ENCODE results near the gene UBALD2. TPM values are rescaled to one million over a fixed set of nuclear protein-coding genes. Genes with fewer than 3 reads are reported as not detected.
A peak's percentile ranks its signal among the peaks of the same experiment; 100 is the strongest.
"Not testable (repeated sequence)": the region's sequence is repeated elsewhere in the genome, so short reads cannot be mapped to it uniquely, and the experiment has no call there.

Gene UBALD2
- total RNA-seq, 2 experiments from 2014 or later, result 86.4 to 238 TPM

GRCh38 chr17:76266244-76266938, 1.2 kb downstream of the UBALD2 start:
- Histone ChIP-seq H3K79me2 (ENCODE audit: insufficient read depth, low read depth, low read length) (peaks cover 44% of the 10 kb centered on the region), H3K9me2 (ENCODE audit: insufficient read depth, low read length) (no peaks in the 10 kb centered on the region), H4K20me1 (ENCODE audit: insufficient read depth, low read length) (no peaks in the 10 kb centered on the region), H3K36me3 (ENCODE audit: insufficient read depth, low read length) (peaks cover 26% of the 10 kb centered on the region), H3K9me3 (ENCODE audit: low read length) (no peaks in the 10 kb centered on the region), H3K4me2 (ENCODE audit: low read length) (peak overlapping the region; percentile 87), H3K27ac (ENCODE audit: low read depth, low read length, poor library complexity, severe bottlenecking) (peak overlapping the region; percentile 85), H2AFZ (ENCODE audit: low read length) (no peak overlapping the region), H3K4me3 (ENCODE audit: low read depth, low read length, poor library complexity, severe bottlenecking) (peak overlapping the region; percentile 89), H3K4me1 (ENCODE audit: insufficient read depth, low read length, poor library complexity, severe bottlenecking) (peaks cover 83% of the 10 kb centered on the region)
- TF ChIP-seq CTCF (conservative IDR thresholded peaks at IDR 0.05; ENCODE audit: low read length) (no peak), EZH2phosphoT487 (IDR thresholded peaks at IDR 0.05; ENCODE audit: borderline replicate concordance, low read depth, low read length) (no peak)
- ChIA-PET POLR2A (interaction anchor here (1.1 to 1.7 kb wide), 4 partner anchors 8 to 157 kb away, joined by 3 to 7 read pairs (median 5); no protein-coding TSS in a partner anchor), CTCF (ENCODE audit: unreplicated experiment) (interaction anchor here (0.6 kb wide), 1 partner anchor 391 kb away, joined by 3 read pairs; no protein-coding TSS in a partner anchor)
- DNase-seq (ENCODE audit: low spot score), result peak; percentile 36
- intact Hi-C loops (cut with micrococcal nuclease; ENCODE audit: unreplicated experiment), result loop anchor here (5.0 to 10.0 kb wide), 7 partner anchors 228 to 1198 kb away; partner anchors contain the start of genes JMJD6, METTL23, MRPL38 and RECQL5
- BruUV-seq (replicated peaks), result no TSS peak

- TF ChIP-seq CTCF (conservative IDR thresholded peaks at IDR 0.05; ENCODE audit: low read length) (no peak), EZH2phosphoT487 (IDR thresholded peaks at IDR 0.05; ENCODE audit: borderline replicate concordance, low read depth, low read length) (no peak)
- Histone ChIP-seq H2AFZ (ENCODE audit: low read length) (no peak overlapping the region), H3K4me2 (ENCODE audit: low read length) (peak overlapping the region; percentile 87), H3K79me2 (ENCODE audit: insufficient read depth, low read depth, low read length) (peaks cover 44% of the 10 kb centered on the region), H3K9me2 (ENCODE audit: insufficient read depth, low read length) (no peaks in the 10 kb centered on the region), H3K9me3 (ENCODE audit: low read length) (no peaks in the 10 kb centered on the region), H4K20me1 (ENCODE audit: insufficient read depth, low read length) (no peaks in the 10 kb centered on the region), H3K36me3 (ENCODE audit: insufficient read depth, low read length) (peaks cover 26% of the 10 kb centered on the region), H3K4me1 (ENCODE audit: insufficient read depth, low read length, poor library complexity, severe bottlenecking) (peaks cover 83% of the 10 kb centered on the region), H3K4me3 (ENCODE audit: low read depth, low read length, poor library complexity, severe bottlenecking) (peak overlapping the region; percentile 89), H3K27ac (ENCODE audit: low read depth, low read length, poor library complexity, severe bottlenecking) (peak overlapping the region; percentile 85)
- ChIA-PET POLR2A (interaction anchor here (0.6 to 2.1 kb wide), 9 partner anchors 9 to 156 kb away, joined by 3 to 13 read pairs (median 6); no protein-coding TSS in a partner anchor), CTCF (ENCODE audit: unreplicated experiment) (interaction anchor here (0.6 to 1.4 kb wide), 2 partner anchors 13 to 392 kb away, joined by 3 to 4 read pairs; no protein-coding TSS in a partner anchor)
- no peak for DNase-seq (ENCODE audit: low spot score)
- BruUV-seq (replicated peaks), result no TSS peak
- intact Hi-C loops (cut with micrococcal nuclease; ENCODE audit: unreplicated experiment), result loop anchor here (5.0 to 10.0 kb wide), 7 partner anchors 228 to 1198 kb away; partner anchors contain the start of genes JMJD6, METTL23, MRPL38 and RECQL5
Measured at GRCh38 chr17:76267051-76267576, 2.0 kb downstream of the UBALD2 start.

- DNase-seq (ENCODE audit: low spot score), result peak; percentile 68
- Histone ChIP-seq H3K4me2 (ENCODE audit: low read length) (peak overlapping the region; percentile 87), H3K4me1 (ENCODE audit: insufficient read depth, low read length, poor library complexity, severe bottlenecking) (peaks cover 83% of the 10 kb centered on the region), H3K79me2 (ENCODE audit: insufficient read depth, low read depth, low read length) (peaks cover 44% of the 10 kb centered on the region), H3K36me3 (ENCODE audit: insufficient read depth, low read length) (peaks cover 26% of the 10 kb centered on the region), H3K27ac (ENCODE audit: low read depth, low read length, poor library complexity, severe bottlenecking) (peak overlapping the region; percentile 85), H2AFZ (ENCODE audit: low read length) (0 out of 2 replicates have a peak overlapping the region, but pooled peaks have one; percentile 0), H3K4me3 (ENCODE audit: low read depth, low read length, poor library complexity, severe bottlenecking) (peak overlapping the region; percentile 89)
- TSS peak; percentile 72 for BruUV-seq (replicated peaks)
- CTCF ChIA-PET (ENCODE audit: unreplicated experiment), result interaction anchor here (1.4 kb wide), 1 partner anchor 12 kb away, joined by 4 read pairs; no protein-coding TSS in a partner anchor
- POLR2A ChIA-PET, result interaction anchor here (0.6 to 2.1 kb wide), 9 partner anchors 9 to 156 kb away, joined by 3 to 13 read pairs (median 6); no protein-coding TSS in a partner anchor
- H4K20me1 ChIP-seq (ENCODE audit: insufficient read depth, low read length); H3K9me3 ChIP-seq (ENCODE audit: low read length); H3K9me2 ChIP-seq (ENCODE audit: insufficient read depth, low read length): not testable (repeated sequence)
- intact Hi-C loops (cut with micrococcal nuclease; ENCODE audit: unreplicated experiment), result loop anchor here (5.0 to 10.0 kb wide), 7 partner anchors 227 to 1197 kb away; partner anchors contain the start of genes JMJD6, METTL23, MRPL38 and RECQL5
Measured at GRCh38 chr17:76267581-76268001, 2.4 kb downstream of the UBALD2 start.
